ENCODE data around the gene FOXL3.
"Not testable (repeated sequence)": the region's sequence is repeated elsewhere in the genome, so short reads cannot be mapped to it uniquely, and the experiment has no call there.

FOXL3 gene

GRCh38 chr7:330511-331230 lies 40.7 kb downstream of the FOXL3 start:
- Mint-ChIP-seq H3K9me3 (peaks cover 10% of the 10 kb centered on the region), H3K27ac (no peak overlapping the region), H3K4me1 (peaks cover 9% of the 10 kb centered on the region), H3K36me3 (peaks cover 2% of the 10 kb centered on the region), H3K4me3 (no peak overlapping the region), H3K27me3 (peaks cover 19% of the 10 kb centered on the region)
- ATAC-seq (ENCODE audit: low read depth) (no peak), DNase-seq (ENCODE audit: low spot score in 2 of 2) (no peak)

- Mint-ChIP-seq H3K27ac (no peak overlapping the region), H3K4me3 (no peak overlapping the region), H3K27me3 (peaks cover 17% of the 10 kb centered on the region), H3K4me1 (peaks cover 9% of the 10 kb centered on the region), H3K9me3 (peaks cover 8% of the 10 kb centered on the region), H3K36me3 (no peaks in the 10 kb centered on the region)
- ATAC-seq (ENCODE audit: low read depth): no peak
- no peak for DNase-seq (ENCODE audit: low spot score in 2 of 2)
Measured at GRCh38 chr7:332020-332517, 42.1 kb downstream of the FOXL3 start.

GRCh38 chr7:332646-333392 lies 42.8 kb downstream of the FOXL3 start:
- Mint-ChIP-seq H3K27ac (no peak overlapping the region), H3K9me3 (peaks cover 8% of the 10 kb centered on the region), H3K27me3 (peaks cover 17% of the 10 kb centered on the region), H3K4me3 (no peak overlapping the region), H3K36me3 (no peaks in the 10 kb centered on the region), H3K4me1 (peaks cover 9% of the 10 kb centered on the region)
- DNase-seq (ENCODE audit: low spot score in 2 of 2): peak; percentile 57 to 69
- peak; percentile 77 for ATAC-seq (ENCODE audit: low read depth)

DNA sequence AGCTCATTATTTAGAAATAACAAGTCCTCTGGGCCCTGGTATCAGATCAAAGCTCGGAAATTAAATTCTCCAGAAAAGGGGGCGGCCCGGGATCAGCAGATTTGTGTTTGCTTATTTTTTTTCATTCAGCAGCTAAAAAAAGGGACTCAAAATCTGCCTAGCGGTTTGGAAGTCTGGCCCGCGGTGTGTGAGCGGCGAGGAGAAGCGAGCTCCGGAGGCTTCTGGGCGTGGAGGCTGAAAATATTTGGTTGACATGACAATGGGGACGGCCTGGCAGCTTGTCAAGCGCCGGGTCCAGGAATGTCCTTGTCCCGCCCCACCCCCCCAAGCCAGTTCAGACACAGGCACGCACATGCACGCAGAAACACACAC lies 43.4 kb downstream of the FOXL3 start:
- Mint-ChIP-seq H3K4me3 (no peak overlapping the region), H3K9me3 (peaks cover 8% of the 10 kb centered on the region), H3K27ac (no peak overlapping the region), H3K36me3 (no peaks in the 10 kb centered on the region), H3K4me1 (peaks cover 9% of the 10 kb centered on the region), H3K27me3 (peaks cover 16% of the 10 kb centered on the region)
- DNase-seq (ENCODE audit: low spot score in 2 of 2) (no peak), ATAC-seq (ENCODE audit: low read depth) (no peak)

- Mint-ChIP-seq H3K27me3 (peaks cover 17% of the 10 kb centered on the region), H3K4me1 (peaks cover 9% of the 10 kb centered on the region), H3K36me3 (no peaks in the 10 kb centered on the region), H3K27ac (no peak overlapping the region), H3K9me3 (peaks cover 8% of the 10 kb centered on the region), H3K4me3 (no peak overlapping the region)
- DNase-seq (ENCODE audit: low spot score in 2 of 2): no peak
- no peak for ATAC-seq (ENCODE audit: low read depth)
Measured at GRCh38 chr7:334618-335357, 44.8 kb downstream of the FOXL3 start.

DNA sequence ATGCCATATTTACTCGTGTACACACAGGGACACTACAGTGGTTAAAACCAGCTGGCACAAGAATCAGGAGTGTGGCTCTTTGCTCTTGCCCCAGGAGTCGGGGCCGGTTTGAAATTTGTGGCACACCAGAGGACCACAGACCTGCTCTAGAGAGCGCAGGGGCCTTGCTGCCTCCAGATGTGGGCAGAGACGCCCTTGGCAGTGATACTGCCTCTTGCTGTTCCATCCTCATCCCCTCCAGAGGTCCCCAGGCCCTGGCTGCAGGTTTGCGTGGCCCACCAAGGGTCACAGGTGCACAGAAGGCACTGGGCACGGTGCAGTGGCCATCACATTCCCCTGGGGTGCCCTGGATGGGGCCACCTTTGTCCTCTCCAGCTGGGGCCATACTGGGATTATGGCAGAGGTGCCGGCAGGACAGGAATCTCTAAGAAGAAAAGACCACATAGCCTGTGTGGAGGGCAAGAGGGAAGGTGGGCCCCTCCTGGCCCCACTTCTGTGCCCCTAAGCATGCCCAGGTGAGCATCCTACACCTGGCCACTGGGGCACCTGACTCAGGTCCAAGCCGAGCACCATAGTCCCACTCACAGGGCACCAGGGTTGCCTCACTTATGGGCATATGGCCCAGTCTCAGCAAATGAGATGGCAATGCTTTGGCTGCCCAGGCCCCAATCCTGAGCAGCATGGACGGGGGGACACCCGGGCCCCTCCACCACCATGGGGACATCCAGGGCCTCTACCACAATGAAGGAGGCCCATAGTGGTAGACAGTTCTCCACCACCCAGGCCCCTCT lies 45.6 kb downstream of the FOXL3 start:
- DNase-seq (ENCODE audit: low spot score in 2 of 2): no peak
- H3K9me3 Mint-ChIP-seq: peaks cover 8% of the 10 kb centered on the region
- H3K4me1 Mint-ChIP-seq: peaks cover 9% of the 10 kb centered on the region
- H3K36me3 Mint-ChIP-seq: no peaks in the 10 kb centered on the region
- ATAC-seq (ENCODE audit: low read depth): no peak
- H3K27ac Mint-ChIP-seq: no peak overlapping the region
- peaks cover 15% of the 10 kb centered on the region for H3K27me3 Mint-ChIP-seq
- no peak overlapping the region for H3K4me3 Mint-ChIP-seq

DNA sequence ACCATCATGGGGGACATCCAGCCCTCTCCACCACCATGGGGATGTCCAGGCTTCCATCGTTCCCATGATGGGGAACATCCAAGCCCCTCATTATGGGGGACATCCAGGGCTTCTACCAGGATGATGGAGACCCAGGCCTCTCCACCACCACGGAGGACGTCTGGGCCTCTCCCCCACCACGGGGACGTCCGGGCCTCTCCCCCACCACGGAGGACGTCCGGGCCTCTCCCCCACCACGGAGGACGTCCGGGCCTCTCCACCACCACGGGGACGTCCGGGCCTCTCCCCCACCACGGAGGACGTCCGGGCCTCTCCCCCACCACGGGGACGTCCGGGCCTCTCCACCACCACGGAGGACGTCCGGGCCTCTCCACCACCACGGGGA lies 46.2 kb downstream of the FOXL3 start:
- H3K27ac Mint-ChIP-seq; DNase-seq (ENCODE audit: low spot score in 2 of 2); H3K4me1 Mint-ChIP-seq; H3K36me3 Mint-ChIP-seq; H3K4me3 Mint-ChIP-seq; H3K9me3 Mint-ChIP-seq; ATAC-seq (ENCODE audit: low read depth): not testable (repeated sequence)
- peaks cover 12% of the 10 kb centered on the region for H3K27me3 Mint-ChIP-seq

GRCh38 chr7:336810-337566 lies 47.0 kb downstream of the FOXL3 start:
- peaks cover 8% of the 10 kb centered on the region for H3K9me3 Mint-ChIP-seq
- DNase-seq (ENCODE audit: low spot score in 2 of 2) (no peak), ATAC-seq (ENCODE audit: low read depth) (no peak)
- no peak overlapping the region for H3K4me3 Mint-ChIP-seq
- no peaks in the 10 kb centered on the region for H3K36me3 Mint-ChIP-seq
- no peak overlapping the region for H3K27ac Mint-ChIP-seq
- peaks cover 12% of the 10 kb centered on the region for H3K27me3 Mint-ChIP-seq
- peaks cover 9% of the 10 kb centered on the region for H3K4me1 Mint-ChIP-seq

- Mint-ChIP-seq H3K9me3 (peaks cover 8% of the 10 kb centered on the region), H3K27ac (no peak overlapping the region), H3K36me3 (no peaks in the 10 kb centered on the region), H3K4me1 (peaks cover 9% of the 10 kb centered on the region), H3K4me3 (no peak overlapping the region), H3K27me3 (peaks cover 15% of the 10 kb centered on the region)
- DNase-seq (ENCODE audit: low spot score in 2 of 2) (no peak), ATAC-seq (ENCODE audit: low read depth) (no peak)
Measured at GRCh38 chr7:337567-337951, 47.6 kb downstream of the FOXL3 start.

DNA sequence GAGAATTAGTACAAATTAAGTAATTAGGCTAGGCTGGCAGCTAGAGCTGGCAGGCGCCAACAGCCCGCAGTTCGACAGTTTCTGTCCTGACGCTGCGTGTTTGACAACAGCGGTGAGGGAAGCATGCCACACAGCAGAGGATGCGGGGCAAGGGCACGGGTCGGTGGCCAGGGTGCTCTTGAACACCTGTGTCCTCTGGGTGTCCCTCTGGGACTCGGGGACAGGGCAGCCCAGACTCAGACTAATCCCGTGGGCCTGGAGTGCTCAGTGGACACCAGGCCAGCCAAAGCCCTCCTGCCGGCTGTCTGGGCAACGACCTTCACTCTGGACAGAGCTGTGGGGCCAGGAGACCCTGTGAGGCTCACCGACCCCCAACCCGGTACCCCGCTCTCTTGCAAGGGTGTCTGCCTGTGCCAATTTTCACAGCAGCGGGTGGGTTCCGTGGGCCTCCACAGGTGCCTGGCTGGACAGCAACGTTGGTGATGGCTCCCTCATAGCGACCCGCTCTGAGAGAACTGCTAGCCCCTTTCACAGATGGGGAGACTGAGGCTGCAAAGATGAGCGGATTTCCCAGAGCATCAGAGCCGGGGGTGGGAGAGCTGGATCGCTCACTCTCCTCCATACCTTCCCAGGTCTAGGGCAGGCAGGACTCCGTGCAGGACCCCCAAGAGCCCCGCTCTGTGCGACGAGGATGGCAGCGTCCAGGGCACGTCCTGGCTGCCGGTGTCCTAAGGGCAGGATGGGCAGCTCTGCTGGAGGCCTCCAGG lies 48.5 kb downstream of the FOXL3 start:
- H3K4me1 Mint-ChIP-seq: peaks cover 9% of the 10 kb centered on the region
- peaks cover 8% of the 10 kb centered on the region for H3K9me3 Mint-ChIP-seq
- H3K27ac Mint-ChIP-seq: no peak overlapping the region
- H3K4me3 Mint-ChIP-seq: no peak overlapping the region
- no peak for ATAC-seq (ENCODE audit: low read depth)
- H3K27me3 Mint-ChIP-seq: peaks cover 17% of the 10 kb centered on the region
- no peak for DNase-seq (ENCODE audit: low spot score in 2 of 2)
- no peaks in the 10 kb centered on the region for H3K36me3 Mint-ChIP-seq

DNA sequence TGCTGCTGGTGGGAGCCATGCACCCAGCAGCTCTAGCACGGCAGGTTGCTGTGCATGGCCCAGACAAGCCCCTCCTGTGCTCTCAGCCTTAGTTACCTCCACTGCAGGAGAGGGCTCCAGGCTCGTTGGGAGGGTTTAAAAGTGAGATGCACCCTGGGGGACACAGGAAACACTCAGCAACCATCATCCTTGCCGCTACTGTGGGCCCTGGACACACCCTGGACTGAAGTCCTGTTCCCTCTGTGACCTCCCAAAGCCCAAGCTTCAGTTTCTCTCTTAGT lies 49.0 kb downstream of the FOXL3 start:
- no peaks in the 10 kb centered on the region for H3K36me3 Mint-ChIP-seq
- no peak for DNase-seq (ENCODE audit: low spot score in 2 of 2)
- H3K4me1 Mint-ChIP-seq: peaks cover 9% of the 10 kb centered on the region
- peaks cover 18% of the 10 kb centered on the region for H3K27me3 Mint-ChIP-seq
- H3K4me3 Mint-ChIP-seq: no peak overlapping the region
- ATAC-seq (ENCODE audit: low read depth): no peak
- H3K9me3 Mint-ChIP-seq: peaks cover 8% of the 10 kb centered on the region
- no peak overlapping the region for H3K27ac Mint-ChIP-seq

GRCh38 chr7:339696-340095 lies 49.7 kb downstream of the FOXL3 start:
- no peak for ATAC-seq (ENCODE audit: low read depth)
- H3K27ac Mint-ChIP-seq: no peak overlapping the region

More at GRCh38 chr7:339696-340095, 49.7 kb downstream of the FOXL3 start:
- H3K9me3 Mint-ChIP-seq: peaks cover 5% of the 10 kb centered on the region
- no peak for DNase-seq (ENCODE audit: low spot score in 2 of 2)
- peaks cover 12% of the 10 kb centered on the region for H3K27me3 Mint-ChIP-seq
- no peak overlapping the region for H3K4me3 Mint-ChIP-seq
- H3K36me3 Mint-ChIP-seq: no peaks in the 10 kb centered on the region
- H3K4me1 Mint-ChIP-seq: peaks cover 3% of the 10 kb centered on the region
